Measurements from ENCODE around the gene B3GLCT.

- TF ChIP-seq CTCF (IDR thresholded peaks at IDR 0.05 in 2 of 3, conservative IDR thresholded peaks at IDR 0.05 in 1 of 3; ENCODE audit: control insufficient read depth in 2 of 3, extremely low read depth in 1 of 3, insufficient read depth in 1 of 3, low read depth in 3 of 3, low read length in 3 of 3) (no peak), BHLHE40 (IDR thresholded peaks at IDR 0.05; ENCODE audit: borderline replicate concordance in 1 of 2, low read depth in 2 of 2, low read length in 1 of 2) (no peak), EP300 (IDR thresholded peaks at IDR 0.05; ENCODE audit: borderline replicate concordance in 1 of 2, control insufficient read depth in 1 of 2, low read depth in 2 of 2, low read length in 2 of 2) (no peak), RAD51 (IDR thresholded peaks at IDR 0.05) (no peak), CBX3 (IDR thresholded peaks at IDR 0.05; ENCODE audit: borderline replicate concordance, low read depth) (no peak)
- TF ChIP-seq, protein P1, sequence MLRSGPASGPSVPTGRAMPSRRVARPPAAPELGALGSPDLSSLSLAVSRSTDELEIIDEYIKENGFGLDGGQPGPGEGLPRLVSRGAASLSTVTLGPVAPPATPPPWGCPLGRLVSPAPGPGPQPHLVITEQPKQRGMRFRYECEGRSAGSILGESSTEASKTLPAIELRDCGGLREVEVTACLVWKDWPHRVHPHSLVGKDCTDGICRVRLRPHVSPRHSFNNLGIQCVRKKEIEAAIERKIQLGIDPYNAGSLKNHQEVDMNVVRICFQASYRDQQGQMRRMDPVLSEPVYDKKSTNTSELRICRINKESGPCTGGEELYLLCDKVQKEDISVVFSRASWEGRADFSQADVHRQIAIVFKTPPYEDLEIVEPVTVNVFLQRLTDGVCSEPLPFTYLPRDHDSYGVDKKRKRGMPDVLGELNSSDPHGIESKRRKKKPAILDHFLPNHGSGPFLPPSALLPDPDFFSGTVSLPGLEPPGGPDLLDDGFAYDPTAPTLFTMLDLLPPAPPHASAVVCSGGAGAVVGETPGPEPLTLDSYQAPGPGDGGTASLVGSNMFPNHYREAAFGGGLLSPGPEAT (IDR thresholded peaks at IDR 0.05; ENCODE audit: low read depth): no peak
Measured at GRCh38 chr13:31357581-31357980, 157.8 kb downstream of the B3GLCT start.
